Erythroblast (primary cell): ENCODE results near the gene PRKG1.

Experiments used
- GATA1 ChIP-seq: IDR thresholded peaks from 2 replicates; pipeline ENCODE4 v1.6.1; 2011; ENCODE audit warnings: low read depth, mild to moderate bottlenecking, control low read depth, low read length, moderate library complexity
- POLR2A ChIP-seq: IDR thresholded peaks from 2 replicates; pipeline ENCODE4 v1.6.1; 2011; ENCODE audit warnings: mild to moderate bottlenecking, low read length

DNA sequence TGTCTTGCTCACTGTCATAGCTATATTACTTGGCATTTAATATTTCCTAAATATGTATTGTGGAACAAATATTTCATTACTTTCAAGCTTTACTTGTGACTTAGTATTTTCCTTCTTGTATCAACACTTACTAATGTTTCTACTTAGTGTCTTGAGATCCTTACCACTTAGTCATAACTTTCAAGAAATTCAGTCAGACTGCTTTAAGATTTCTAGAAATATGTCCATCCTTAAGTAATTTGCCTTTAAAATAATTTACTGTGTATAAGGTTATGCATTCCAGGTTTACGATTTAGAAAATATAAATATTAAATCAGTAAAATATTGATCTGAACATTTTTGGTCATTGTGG is 712.4 kb downstream of the PRKG1 start:
- TF ChIP-seq POLR2A (no peak), GATA1 (no peak)
